NCI-H345 (cell line): Measurements from ENCODE around the gene SUOX.
A peak's percentile ranks its signal among the peaks of the same experiment; 100 is the strongest.
"Not testable (repeated sequence)": the region's sequence is repeated elsewhere in the genome, so short reads cannot be mapped to it uniquely, and the experiment has no call there.

Source experiments
- DNase-seq: peaks from one replicate; lab custom pipeline; 2025; lab: John Stamatoyannopoulos, UW

The SUOX gene

DNA sequence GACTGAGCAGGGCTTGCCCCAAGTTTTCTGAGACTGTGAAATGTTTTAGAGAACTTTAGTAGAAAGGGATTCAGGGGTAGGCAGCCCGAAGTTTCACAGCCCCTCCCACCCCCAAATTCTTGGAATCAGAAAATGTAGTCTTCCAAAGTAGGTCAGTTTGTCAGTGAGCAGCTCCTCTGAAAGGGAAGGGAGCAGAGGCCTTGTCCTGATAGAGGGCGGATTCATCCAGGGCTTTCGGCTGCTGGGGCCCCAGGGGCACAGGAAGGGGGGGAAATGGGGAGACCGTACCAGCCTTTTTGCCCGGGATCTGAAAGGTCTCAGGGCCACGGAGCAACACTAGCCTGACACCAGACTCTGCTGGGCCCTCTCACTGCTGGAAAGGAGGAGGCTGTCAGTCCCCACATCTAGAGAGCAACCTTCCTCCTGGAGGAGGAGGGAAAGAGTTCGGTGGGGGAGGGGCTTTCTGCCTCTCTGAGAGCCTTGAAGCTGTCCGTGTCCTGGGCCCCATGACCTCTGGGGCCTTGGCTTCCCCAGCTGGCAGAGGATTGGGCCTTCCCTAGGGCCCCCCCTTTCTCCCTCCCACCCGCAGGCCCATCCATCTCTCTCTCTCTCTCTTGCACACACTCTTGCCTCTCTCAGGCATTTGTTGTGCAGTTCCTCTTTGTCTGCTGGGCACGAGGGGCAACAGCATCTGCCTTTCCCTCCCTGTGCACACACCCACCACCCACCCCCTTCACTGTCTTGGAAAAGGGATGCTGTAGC, 23.5 kb downstream of the SUOX start, which contains the start of gene IKZF4:
Gene IKZF4, plus strand, starts transcription at position 621 of the 762 bp plus-strand sequence. CDS start 451 bp downstream, outside the sequence.
- no peak for DNase-seq

DNA sequence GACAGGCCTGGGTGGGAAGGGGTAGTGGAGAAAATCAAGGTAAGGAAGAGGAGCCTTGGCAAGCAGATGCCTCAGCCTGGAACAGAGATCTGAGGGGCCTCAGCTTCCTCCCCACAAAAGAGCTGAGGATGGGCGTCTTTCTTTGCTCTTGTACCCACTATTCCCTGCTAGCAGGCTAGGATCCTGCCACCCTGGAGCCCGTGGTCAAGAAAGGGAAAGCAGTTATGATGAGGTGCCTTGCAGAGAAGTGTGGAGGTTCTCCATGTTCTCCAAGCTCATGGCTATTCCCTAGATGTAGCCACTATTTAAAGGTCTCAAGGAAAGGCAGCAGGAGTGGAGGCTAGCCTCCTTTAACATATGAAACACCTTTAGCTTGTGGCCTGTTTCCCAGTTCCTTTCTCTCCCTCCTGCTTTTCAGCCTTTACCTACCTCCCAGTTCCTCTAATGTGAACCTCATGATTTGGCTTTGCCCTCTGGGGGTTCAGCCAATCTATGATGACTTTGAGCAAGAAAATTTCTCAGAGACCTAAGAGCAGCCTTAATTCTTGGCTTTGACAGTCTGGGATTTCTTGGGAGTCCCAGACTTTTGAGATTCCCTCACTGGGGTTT, 24.9 kb downstream of the SUOX start:
- no peak for DNase-seq

DNA sequence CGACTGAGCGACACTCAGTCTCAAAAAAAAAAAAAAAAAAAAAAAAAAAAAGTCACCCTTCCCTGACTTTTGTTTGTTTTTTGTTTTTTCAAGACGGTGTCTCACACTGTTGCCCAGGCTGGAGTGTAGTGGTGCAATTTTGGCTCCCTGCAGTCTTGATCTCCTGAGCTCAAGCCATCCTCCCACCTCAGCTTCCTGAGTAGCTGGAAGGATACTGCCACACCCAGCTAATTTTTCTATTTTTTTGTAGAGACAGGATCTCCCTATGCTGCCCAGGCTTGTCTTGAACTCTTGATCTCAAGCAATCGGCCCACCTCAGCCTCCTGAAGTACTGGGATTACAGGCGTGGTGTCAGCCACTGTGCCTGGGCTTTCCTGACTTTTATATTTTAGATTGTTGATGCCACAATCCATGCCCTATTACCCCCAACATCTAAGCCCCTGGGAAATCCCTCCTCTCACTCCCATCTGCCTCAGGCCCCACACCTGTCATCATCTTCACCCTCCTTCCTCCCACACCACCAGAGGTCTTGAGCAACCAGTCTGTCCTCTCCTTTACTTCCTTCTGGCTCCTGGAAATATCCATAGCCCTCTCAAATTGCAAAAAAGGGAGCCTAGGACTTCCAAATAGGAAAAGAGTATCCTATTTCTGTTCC, 31.6 kb downstream of the SUOX start:
- no peak for DNase-seq

DNA sequence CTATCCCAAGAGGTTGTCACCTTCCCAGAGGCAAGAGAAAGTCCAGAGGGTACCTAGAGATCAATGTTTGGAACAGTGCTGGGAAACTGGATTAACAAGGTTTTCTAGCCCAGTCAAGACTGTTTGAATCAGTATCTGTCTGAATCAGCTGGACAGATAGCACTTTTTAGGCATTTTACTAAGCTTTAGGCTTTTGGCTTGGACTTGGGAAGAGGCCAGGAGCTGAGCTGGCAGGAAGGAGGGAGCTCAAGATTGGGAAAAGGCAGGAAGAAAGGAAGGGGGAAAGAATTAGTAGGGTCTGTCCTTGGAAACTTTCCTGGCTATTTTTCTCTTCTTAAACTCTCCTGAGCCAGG, 32.1 kb downstream of the SUOX start:
- no peak for DNase-seq

DNA sequence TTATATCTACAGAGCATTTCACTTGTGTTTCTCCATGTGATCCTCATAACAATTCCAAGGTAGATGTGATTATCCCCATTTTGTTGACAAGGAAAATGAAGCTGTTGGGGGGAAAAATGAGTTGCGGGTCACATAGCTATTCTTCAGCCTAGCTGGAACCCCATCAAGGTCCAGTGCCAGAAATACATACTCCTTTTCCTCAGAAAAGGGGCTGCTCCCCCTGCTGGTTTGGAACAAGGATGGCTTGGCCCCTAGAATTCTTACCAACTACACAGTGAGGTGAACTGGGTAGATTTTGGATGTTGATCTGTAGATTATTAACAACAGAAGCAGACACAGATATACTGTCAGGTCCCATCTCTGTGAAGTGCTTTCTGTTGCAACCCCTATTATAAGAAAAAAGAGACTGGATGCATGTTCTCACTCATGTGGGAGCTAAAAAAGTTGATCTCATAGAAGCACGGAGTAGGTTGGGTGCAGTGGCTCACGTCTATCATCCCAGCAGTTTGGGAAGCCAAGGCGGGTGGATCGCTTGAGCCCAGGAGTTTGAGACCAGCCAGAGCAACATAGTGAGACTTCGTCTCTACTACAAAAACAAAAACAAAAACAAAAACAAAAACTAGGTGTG, 32.7 kb downstream of the SUOX start:
- peak; percentile 7 for DNase-seq

DNA sequence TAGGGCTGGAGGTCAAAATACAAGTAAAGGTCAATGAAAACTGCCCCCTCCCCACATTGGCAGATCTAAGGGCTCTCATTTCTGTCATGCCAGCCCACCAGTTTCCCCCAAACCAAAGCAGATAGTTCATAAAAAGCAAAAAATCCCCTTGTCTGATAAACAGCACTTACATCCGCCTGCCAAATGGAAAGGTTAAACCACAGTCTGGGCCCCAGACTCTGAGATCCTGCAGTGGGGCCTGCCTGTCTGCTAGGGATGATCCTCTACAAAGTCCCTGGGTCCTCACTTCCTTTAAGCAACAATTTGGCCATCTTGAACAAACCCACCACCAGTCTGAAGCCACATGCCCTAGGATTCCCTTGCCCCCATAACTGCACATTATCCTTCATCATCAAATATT, 34.9 kb downstream of the SUOX start:
- DNase-seq: no peak

DNA sequence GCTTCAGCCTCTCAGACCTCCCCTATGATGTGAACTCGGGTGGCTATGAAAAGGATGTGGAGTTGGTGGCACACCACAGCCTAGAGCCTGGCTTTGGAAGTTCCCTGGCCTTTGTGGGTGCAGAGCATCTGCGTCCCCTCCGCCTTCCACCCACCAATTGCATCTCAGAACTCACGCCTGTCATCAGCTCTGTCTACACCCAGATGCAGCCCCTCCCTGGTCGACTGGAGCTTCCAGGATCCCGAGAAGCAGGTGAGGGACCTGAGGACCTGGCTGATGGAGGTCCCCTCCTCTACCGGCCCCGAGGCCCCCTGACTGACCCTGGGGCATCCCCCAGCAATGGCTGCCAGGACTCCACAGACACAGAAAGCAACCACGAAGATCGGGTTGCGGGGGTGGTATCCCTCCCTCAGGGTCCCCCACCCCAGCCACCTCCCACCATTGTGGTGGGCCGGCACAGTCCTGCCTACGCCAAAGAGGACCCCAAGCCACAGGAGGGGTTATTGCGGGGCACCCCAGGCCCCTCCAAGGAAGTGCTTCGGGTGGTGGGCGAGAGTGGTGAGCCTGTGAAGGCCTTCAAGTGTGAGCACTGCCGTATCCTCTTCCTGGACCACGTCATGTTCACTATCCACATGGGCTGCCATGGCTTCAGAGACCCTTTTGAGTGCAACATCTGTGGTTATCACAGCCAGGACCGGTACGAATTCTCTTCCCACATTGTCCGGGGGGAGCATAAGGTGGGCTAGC, 37.7 kb downstream of the SUOX start:
- DNase-seq: no peak

DNA sequence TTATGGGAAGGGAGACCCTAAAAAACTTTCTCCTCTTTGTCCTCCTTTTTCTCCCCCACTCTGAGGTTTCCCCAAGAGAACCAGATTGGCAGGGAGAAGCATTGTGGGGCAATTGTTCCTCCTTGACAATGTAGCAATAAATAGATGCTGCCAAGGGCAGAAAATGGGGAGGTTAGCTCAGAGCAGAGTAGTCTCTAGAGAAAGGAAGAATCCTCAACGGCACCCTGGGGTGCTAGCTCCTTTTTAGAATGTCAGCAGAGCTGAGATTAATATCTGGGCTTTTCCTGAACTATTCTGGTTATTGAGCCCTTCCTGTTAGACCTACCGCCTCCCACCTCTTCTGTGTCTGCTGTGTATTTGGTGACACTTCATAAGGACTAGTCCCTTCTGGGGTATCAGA, 40.1 kb downstream of the SUOX start:
- DNase-seq: no peak

DNA sequence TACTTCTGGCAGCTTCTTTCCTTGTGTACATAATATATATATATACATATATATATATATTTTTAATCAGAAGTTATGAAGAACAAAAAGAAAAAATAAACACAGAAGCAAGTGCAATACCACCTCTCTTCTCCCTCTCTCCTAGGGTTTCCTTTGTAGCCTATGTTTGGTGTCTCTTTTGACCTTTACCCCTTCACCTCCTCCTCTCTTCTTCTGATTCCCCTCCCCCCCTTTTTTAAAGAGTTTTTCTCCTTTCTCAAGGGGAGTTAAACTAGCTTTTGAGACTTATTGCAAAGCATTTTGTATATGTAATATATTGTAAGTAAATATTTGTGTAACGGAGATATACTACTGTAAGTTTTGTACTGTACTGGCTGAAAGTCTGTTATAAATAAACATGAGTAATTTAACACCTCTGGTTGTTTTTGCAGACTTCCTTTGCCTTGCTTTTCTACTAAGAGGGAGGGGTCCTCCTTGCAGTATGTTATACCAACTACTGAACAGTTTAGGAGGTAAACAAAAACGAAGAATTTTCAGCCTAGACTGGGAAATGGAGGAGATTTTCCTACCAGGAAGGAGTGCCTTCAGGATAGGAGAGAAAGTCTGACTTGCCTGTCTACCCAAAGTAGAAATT, 41.1 kb downstream of the SUOX start:
- no peak for DNase-seq

DNA sequence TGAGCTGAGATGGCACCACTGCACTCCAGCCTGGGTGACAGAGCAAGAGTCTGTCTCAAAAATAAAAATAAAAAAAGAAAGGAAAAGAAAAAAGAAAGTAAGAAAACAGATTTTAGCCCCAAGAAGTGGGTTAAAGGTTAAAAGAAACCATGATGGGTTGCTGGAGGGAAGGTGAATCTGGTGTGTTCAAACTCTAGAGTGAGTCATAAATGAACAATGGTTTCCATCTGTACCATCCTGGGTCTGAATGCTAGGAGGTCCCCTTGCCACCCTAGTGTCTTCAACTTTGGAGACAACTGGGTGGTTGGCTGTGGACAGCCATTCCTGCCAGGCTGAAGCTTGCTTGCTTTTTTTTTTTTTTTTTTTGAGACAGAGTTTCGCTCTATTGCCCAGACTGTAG, 43.1 kb downstream of the SUOX start:
- DNase-seq: no peak

DNA sequence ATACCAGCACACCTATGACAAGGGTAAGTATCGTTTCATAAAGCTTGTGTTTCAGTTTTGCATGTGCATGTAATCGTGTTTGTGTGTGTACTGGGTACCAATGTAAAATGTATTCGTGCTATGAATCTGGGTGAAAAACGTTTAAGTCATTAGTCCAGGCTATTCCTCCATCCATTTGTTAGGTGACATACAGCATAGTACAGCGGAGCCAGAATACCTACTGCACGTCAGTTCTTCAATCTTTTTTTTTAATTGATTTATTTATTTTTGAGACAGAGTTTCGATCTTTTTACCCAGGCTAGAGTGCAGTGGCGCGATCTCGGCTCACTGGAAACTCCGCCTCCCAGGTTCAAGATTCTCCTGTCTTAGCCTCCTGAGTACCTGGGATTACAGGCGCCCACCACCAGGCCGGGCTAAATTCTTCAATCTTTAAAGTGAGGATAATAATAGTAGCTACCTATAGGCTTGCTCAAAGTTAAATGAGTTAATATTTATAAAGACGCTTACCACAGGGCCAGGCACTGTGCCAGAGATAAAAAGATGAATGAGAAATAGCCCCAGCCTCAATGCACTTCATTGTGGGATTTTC, 44.0 kb downstream of the SUOX start:
- DNase-seq: no peak

DNA sequence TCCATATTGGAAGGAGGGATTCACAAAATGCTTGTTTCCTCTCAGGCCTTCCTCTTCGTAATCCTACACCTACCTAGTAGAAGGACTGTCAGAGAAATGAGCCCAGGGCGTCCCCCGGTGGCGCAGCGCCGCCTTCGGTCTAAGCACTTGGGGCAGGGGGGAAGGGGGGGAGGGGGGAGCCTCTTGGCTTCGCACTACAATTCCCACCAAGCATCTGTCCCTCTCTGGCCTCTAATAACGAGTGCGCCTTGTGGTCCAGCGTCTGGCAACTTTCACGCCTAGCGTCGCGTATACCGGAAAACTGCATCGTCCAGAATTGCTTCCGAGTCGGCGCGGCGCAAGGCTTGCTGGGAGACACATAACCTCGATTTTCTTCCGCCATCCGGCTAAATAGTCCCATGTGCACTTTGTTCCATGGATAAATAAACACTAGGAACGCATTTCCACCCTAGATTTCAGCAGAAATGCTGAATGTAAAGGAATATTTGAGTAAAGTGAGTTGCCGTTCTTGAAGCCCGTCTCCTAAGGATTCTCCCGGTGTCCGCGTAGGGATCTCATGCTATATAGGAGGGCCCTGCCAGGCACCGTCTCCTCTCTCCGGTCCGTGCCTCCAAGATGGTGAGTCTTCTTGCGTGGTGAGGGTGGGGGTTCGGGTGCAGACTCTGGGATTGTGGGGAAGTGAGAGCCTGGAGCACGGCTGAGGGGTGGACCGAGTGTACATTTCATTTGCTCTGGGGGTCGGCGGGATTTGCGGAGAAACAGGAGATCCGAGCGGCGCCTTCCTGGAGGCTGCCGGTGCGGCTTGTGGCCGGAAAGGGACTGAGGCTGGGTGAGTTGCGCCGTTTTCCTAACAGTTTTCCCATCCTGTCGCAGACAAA, 44.7 kb downstream of the SUOX start, which contains the start of gene RPS26:
Gene RPS26, plus strand, starts transcription at position 367 of the 878 bp plus-strand sequence. Its CDS starts 249 bp downstream, at position 616.
- DNase-seq: peak; percentile 99

DNA sequence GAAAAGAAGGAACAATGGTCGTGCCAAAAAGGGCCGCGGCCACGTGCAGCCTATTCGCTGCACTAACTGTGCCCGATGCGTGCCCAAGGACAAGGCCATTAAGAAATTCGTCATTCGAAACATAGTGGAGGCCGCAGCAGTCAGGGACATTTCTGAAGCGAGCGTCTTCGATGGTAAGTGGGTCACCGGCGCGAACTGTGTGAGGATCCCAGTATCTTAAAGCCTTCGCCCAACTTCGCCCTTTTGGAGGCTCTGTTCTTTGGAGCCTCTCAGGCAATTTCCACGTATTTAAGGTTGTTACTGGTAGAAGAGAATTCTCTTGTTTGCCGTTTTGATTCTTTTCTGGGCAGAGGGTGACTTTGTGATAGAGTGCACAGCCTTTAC, 45.3 kb downstream of the SUOX start:
- not testable (repeated sequence) for DNase-seq

DNA sequence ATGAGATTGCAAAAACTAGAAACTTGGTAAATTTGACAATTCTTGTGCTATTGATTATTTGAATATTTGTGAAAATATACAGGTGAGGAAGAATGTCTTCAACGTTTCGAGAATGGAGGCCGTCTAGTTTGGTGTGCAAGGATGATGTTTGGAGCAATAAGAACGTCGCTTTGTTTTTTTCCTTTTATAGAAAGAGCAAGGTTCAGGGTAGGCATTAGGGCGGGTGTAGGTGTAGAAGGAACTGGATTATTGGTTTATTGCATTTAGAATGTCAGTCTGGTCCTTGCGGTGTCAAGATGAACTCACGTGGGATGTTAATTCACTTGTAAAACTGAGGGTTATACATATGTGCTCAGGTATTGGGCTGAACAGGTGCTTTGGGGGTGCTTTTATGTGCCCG, 45.8 kb downstream of the SUOX start:
- DNase-seq: no peak

DNA sequence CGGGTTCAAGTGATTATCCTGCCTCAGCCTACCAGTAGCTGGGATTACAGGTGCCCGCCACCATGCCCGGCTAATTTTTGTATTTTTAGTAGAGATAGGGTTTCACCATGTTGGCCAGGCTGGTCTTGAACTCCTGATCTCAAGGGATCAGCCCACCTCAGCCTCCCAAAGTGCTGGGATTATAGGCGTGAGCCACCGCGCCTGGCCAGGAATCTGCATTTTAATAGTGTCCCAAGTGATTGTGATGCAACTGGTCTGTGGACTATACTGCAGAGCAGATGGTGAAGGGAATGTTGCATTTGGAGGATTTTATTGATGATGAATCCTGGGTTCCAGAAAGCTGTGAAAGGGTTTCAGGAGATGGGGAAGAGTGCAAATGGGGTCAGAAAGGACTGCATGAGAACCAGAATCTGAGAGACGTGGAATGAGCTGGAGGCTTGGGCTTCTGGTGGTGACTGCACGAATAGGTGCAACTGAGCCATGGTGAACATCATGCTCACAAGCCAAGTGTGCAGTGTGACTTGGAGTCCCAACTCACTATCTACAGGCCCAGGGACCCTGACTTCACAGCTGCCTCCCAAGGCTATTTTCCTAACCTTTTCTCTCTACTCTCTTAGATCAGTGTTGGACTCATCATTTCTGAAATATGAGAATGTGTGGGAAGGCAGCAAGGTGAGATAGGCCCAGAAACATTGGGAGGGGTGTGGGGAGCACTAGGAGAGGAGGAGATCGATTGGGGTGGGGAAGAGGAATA, 49.1 kb downstream of the SUOX start:
- DNase-seq: no peak

DNA sequence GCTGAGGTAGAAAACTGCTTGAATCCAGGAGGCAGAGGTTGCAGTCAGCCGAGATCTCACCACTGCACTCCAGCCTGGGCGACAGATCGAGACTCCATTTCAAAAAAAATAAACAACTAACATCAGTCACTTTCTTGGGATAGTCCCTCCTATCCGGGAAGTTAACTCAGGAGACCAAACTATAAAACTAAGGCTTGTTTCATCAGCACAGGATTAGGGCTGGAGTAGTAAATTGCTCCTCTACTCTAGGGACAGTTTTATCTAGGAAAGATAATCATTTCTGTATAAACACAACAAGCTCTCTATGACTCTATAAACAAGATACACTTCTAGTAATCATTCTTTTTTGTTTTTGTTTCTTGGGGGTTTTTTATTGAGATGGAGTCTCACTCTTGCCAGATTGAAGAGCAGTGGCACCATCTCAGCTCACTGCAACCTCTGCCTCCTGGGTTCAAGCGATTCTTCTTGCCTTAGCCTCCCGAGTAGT, 56.4 kb downstream of the SUOX start:
- DNase-seq: no peak
